ENCODE results near the gene GRPEL2. TPM values are rescaled to one million over a fixed set of nuclear protein-coding genes. Genes with fewer than 3 reads are reported as not detected.

The GRPEL2 gene
- total RNA-seq (10 to 100 TPM; 14.2 to 38.7 (median 31.5) TPM), total RNA-seq (24.8 to 95.7 (median 57.3) reads per million in 29 experiments)
- total RNA-seq (2013): 27.5 TPM

DNA sequence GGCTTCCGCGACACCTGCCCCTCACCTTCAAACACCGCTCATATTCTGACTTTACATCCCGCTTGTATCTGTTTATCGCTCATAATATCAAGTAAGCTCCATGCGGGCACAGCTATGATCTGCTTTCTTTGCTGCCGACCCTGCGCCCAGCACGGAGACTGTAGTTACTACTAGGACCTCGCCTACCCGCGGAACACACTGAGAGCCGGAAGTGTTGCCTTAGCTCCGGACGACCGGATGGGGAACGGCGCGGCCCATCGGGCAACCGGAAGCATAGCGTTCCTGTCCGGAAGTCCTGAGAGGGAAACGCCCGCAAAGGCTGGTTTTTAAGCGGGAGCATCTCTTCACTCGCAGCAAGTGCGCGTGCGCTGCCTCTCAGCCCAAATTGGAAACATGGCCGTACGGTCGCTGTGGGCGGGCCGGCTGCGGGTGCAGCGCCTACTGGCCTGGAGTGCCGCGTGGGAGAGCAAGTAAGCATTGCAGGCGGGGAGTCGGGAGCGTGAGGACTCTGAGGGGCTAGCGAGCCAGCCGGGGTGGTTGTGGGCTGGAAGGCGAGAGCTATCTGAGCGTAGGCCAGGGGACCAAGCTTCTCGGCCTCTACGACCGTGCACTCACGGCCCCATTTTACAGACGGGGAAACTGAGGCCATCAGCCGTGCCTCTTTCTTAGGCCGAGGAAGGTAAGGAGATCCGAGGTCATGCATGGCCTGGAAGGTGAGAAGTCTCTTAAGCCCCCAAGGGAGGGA is at the start of gene GRPEL2:
Gene GRPEL2 (plus strand): TSS at position 353 of the 745 bp plus-strand sequence. CDS start 41 bp downstream, at position 394.
- H3K36me3 Mint-ChIP-seq: peaks cover 31% of the 10 kb centered on the region
- POLR2A ChIA-PET: interaction anchor here (0.6 to 4.3 kb wide), 4 partner anchors 8 to 1106 kb away, joined by 3 to 27 read pairs (median 3); partner anchors contain the start of gene PCYOX1L (in 1 of the 2)
- no peaks in the 10 kb centered on the region for H3K27me3 Mint-ChIP-seq
- peak within 1 kb of the TSS; percentile 91 to 97 for H3K27ac Mint-ChIP-seq
- peaks cover 62 to 70% (median 64%) of the 10 kb centered on the region in 3 donors for H3K4me1 Mint-ChIP-seq
- Histone ChIP-seq H3K4me1 (ENCODE audit: control insufficient read depth in 1 of 2, extremely low read depth in 1 of 2, insufficient read depth in 2 of 2, low read length in 2 of 2) (peaks cover 39 to 54% of the 10 kb centered on the region in 2 experiments), H3K27ac (ENCODE audit: low read length) (peak within 1 kb of the TSS; percentile 74), H3K9me3 (no peaks in the 10 kb centered on the region), H3K36me3 (ENCODE audit: control insufficient read depth in 2 of 2, extremely low read depth in 1 of 2, insufficient read depth in 1 of 2, low read length in 1 of 2) (peaks cover under 1 to 31% of the 10 kb centered on the region in 2 donors), H3K4me3 (ENCODE audit: control insufficient read depth in 1 of 2, extremely low read depth in 1 of 2, low read length in 1 of 2) (peak within 1 kb of the TSS; percentile 78 to 85), H3K27me3 (replicated peaks in 1 of 2; ENCODE audit: control insufficient read depth in 2 of 2, extremely low read depth in 1 of 2, insufficient read depth in 2 of 2, low read length in 1 of 2) (no peaks in the 10 kb centered on the region)
- H3K4me3 Mint-ChIP-seq: peak within 1 kb of the TSS; percentile 95 to 96 (median 95)
- WGBS (ENCODE audit: insufficient coverage): under 1% methylated on average over 45 of the region's 54 CpGs
- ATAC-seq (replicated peaks in 1 of 4) (peak; percentile 69 to 77 (median 76)), DNase-seq (peak; percentile 60 to 91 (median 73))
- H3K9me3 Mint-ChIP-seq: no peaks in the 10 kb centered on the region
- CTCF ChIA-PET: interaction anchor here (0.6 to 4.1 kb wide), 13 partner anchors 8 to 220 kb away, joined by 3 to 43 read pairs (median 3); partner anchors contain the start of gene PCYOX1L (in 1 of the 2)

GRCh38 chr5:149297340-149298025 is 47.8 kb upstream of the GRPEL2 start:
- Mint-ChIP-seq H3K4me3 (peak overlapping the region in 1 of 3 donors; percentile 58), H3K27ac (peak overlapping the region; percentile 87 to 89), H3K36me3 (no peaks in the 10 kb centered on the region), H3K4me1 (peaks cover 49 to 52% (median 49%) of the 10 kb centered on the region in 3 donors), H3K9me3 (no peaks in the 10 kb centered on the region), H3K27me3 (peaks cover 0 to 3% of the 10 kb centered on the region in 2 donors)
- Histone ChIP-seq H3K9me3 (no peaks in the 10 kb centered on the region), H3K36me3 (ENCODE audit: control insufficient read depth in 2 of 2, extremely low read depth in 1 of 2, insufficient read depth in 1 of 2, low read length in 1 of 2) (no peaks in the 10 kb centered on the region), H3K4me1 (ENCODE audit: control insufficient read depth in 1 of 2, extremely low read depth in 1 of 2, insufficient read depth in 2 of 2, low read length in 2 of 2) (peaks cover 42 to 49% of the 10 kb centered on the region in 2 experiments), H3K4me3 (ENCODE audit: control insufficient read depth in 1 of 2, extremely low read depth in 1 of 2, low read length in 1 of 2) (no peak overlapping the region), H3K27me3 (replicated peaks in 1 of 2; ENCODE audit: control insufficient read depth in 2 of 2, extremely low read depth in 1 of 2, insufficient read depth in 2 of 2, low read length in 1 of 2) (peaks cover 0 to 32% of the 10 kb centered on the region in 2 experiments), H3K27ac (ENCODE audit: low read length) (no peak overlapping the region)
- ChIA-PET POLR2A (no interaction called here), CTCF (no interaction called here)
- ATAC-seq (replicated peaks in 1 of 4): no peak
- no peak for DNase-seq
- 57% methylated on average over 1 of the region's 5 CpGs for WGBS (ENCODE audit: insufficient coverage)

- peaks cover 49 to 52% (median 49%) of the 10 kb centered on the region in 3 donors for H3K4me1 Mint-ChIP-seq
- peak in 1 of 35 experiments; percentile 23 for DNase-seq
- H3K4me3 Mint-ChIP-seq: peak overlapping the region in 1 of 3 donors; percentile 58
- H3K36me3 Mint-ChIP-seq: no peaks in the 10 kb centered on the region
- Histone ChIP-seq H3K27me3 (replicated peaks in 1 of 2; ENCODE audit: control insufficient read depth in 2 of 2, extremely low read depth in 1 of 2, insufficient read depth in 2 of 2, low read length in 1 of 2) (peaks cover 0 to 34% of the 10 kb centered on the region in 2 experiments), H3K4me1 (ENCODE audit: control insufficient read depth in 1 of 2, extremely low read depth in 1 of 2, insufficient read depth in 2 of 2, low read length in 2 of 2) (peaks cover 42 to 49% of the 10 kb centered on the region in 2 experiments), H3K27ac (ENCODE audit: low read length) (no peak overlapping the region), H3K4me3 (ENCODE audit: control insufficient read depth in 1 of 2, extremely low read depth in 1 of 2, low read length in 1 of 2) (no peak overlapping the region), H3K9me3 (no peaks in the 10 kb centered on the region), H3K36me3 (ENCODE audit: control insufficient read depth in 2 of 2, extremely low read depth in 1 of 2, insufficient read depth in 1 of 2, low read length in 1 of 2) (no peaks in the 10 kb centered on the region)
- ChIA-PET CTCF (interaction anchor here in 1 of 2 donors (0.6 to 0.7 kb wide), 2 partner anchors 157 to 268 kb away, joined by 3 read pairs; no protein-coding TSS in a partner anchor), POLR2A (no interaction called here)
- H3K27ac Mint-ChIP-seq: peak overlapping the region; percentile 87 to 89
- ATAC-seq (replicated peaks in 1 of 4): peak; percentile 81 to 86 (median 82)
- no CpG with 5 or more reads among the region's 1 CpG for WGBS (ENCODE audit: insufficient coverage)
- peaks cover 0 to 3% of the 10 kb centered on the region in 2 donors for H3K27me3 Mint-ChIP-seq
- H3K9me3 Mint-ChIP-seq: no peaks in the 10 kb centered on the region
Observed at GRCh38 chr5:149298163-149298562, 47.1 kb upstream of the GRPEL2 start.

DNA sequence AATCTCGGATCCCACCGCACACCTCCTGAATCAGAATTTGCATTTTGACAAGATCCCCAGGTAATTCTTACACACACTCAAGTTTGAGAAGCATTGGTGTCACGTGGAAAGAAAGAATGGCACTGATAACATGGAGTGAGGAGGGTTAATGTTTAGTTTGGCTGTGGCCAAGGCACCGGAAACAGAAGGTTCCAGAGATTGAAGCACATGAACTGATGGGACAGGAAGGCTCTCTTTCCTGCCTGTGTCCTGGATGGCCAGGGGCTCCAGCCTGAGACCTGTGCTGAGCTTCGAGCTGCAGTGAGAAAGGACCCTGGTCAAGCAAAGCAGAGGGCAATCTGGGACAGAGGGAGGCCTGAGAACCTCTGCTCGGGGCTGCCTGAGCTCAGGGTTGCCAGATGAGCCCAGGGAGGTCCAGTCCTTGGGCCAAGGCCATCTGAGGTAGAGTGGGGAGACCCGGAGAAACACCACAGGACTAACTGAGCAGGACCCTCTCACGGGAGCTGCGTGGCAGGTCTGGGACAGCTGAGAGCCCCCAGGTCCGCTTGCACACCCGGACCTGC is 46.4 kb upstream of the GRPEL2 start:
- H3K4me1 ChIP-seq (ENCODE audit: control insufficient read depth in 1 of 2, extremely low read depth in 1 of 2, insufficient read depth in 2 of 2, low read length in 2 of 2): peaks cover 41 to 49% of the 10 kb centered on the region in 2 experiments
- no peak overlapping the region for H3K4me3 ChIP-seq (ENCODE audit: control insufficient read depth in 1 of 2, extremely low read depth in 1 of 2, low read length in 1 of 2)
- ChIA-PET POLR2A (interaction anchor here in 1 of 2 donors (0.6 kb wide), 1 partner anchor 289 kb away, joined by 4 read pairs; no protein-coding TSS in a partner anchor), CTCF (interaction anchor here in 1 of 2 donors (0.6 to 1.9 kb wide), 3 partner anchors 73 to 427 kb away, joined by 3 to 9 read pairs (median 5); no protein-coding TSS in a partner anchor)
- H3K27me3 ChIP-seq (replicated peaks in 1 of 2; ENCODE audit: control insufficient read depth in 2 of 2, extremely low read depth in 1 of 2, insufficient read depth in 2 of 2, low read length in 1 of 2): peaks cover 0 to 34% of the 10 kb centered on the region in 2 experiments
- H3K27ac ChIP-seq (ENCODE audit: low read length): no peak overlapping the region
- Mint-ChIP-seq H3K9me3 (no peaks in the 10 kb centered on the region), H3K4me3 (peak overlapping the region in 1 of 3 donors; percentile 58), H3K36me3 (no peaks in the 10 kb centered on the region), H3K27ac (peak overlapping the region in 1 of 2 donors; percentile 89), H3K27me3 (peaks cover 0 to 3% of the 10 kb centered on the region in 2 donors), H3K4me1 (peaks cover 49 to 52% (median 49%) of the 10 kb centered on the region in 3 donors)
- H3K36me3 ChIP-seq (ENCODE audit: control insufficient read depth in 2 of 2, extremely low read depth in 1 of 2, insufficient read depth in 1 of 2, low read length in 1 of 2): no peaks in the 10 kb centered on the region
- no peaks in the 10 kb centered on the region for H3K9me3 ChIP-seq
- DNase-seq (no peak), ATAC-seq (replicated peaks in 1 of 4) (no peak)
- WGBS (ENCODE audit: insufficient coverage): 26% methylated on average over 9 of the region's 11 CpGs

- ChIA-PET POLR2A (interaction anchor here in 1 of 2 donors (0.6 kb wide), 1 partner anchor 288 kb away, joined by 4 read pairs; no protein-coding TSS in a partner anchor), CTCF (interaction anchor here in 1 of 2 donors (0.6 to 1.9 kb wide), 2 partner anchors 72 to 427 kb away, joined by 5 to 9 read pairs; no protein-coding TSS in a partner anchor)
- peaks cover 0 to 3% of the 10 kb centered on the region in 2 donors for H3K27me3 Mint-ChIP-seq
- Histone ChIP-seq H3K4me3 (ENCODE audit: control insufficient read depth in 1 of 2, extremely low read depth in 1 of 2, low read length in 1 of 2) (no peak overlapping the region), H3K27ac (ENCODE audit: low read length) (no peak overlapping the region), H3K9me3 (no peaks in the 10 kb centered on the region), H3K36me3 (ENCODE audit: control insufficient read depth in 2 of 2, extremely low read depth in 1 of 2, insufficient read depth in 1 of 2, low read length in 1 of 2) (no peaks in the 10 kb centered on the region), H3K4me1 (ENCODE audit: control insufficient read depth in 1 of 2, extremely low read depth in 1 of 2, insufficient read depth in 2 of 2, low read length in 2 of 2) (peaks cover 40 to 47% of the 10 kb centered on the region in 2 experiments), H3K27me3 (replicated peaks in 1 of 2; ENCODE audit: control insufficient read depth in 2 of 2, extremely low read depth in 1 of 2, insufficient read depth in 2 of 2, low read length in 1 of 2) (peaks cover 0 to 37% of the 10 kb centered on the region in 2 experiments)
- DNase-seq (no peak), ATAC-seq (replicated peaks in 1 of 4) (no peak)
- H3K9me3 Mint-ChIP-seq: no peaks in the 10 kb centered on the region
- H3K4me1 Mint-ChIP-seq: peaks cover 46 to 48% (median 46%) of the 10 kb centered on the region in 3 donors
- 61% methylated on average over 12 of the region's 14 CpGs for WGBS (ENCODE audit: insufficient coverage)
- H3K27ac Mint-ChIP-seq: peak overlapping the region in 1 of 2 donors; percentile 61
- peak overlapping the region in 1 of 3 donors; percentile 58 for H3K4me3 Mint-ChIP-seq
- no peaks in the 10 kb centered on the region for H3K36me3 Mint-ChIP-seq
Observed at GRCh38 chr5:149299451-149300054, 45.7 kb upstream of the GRPEL2 start.
